ENCODE measurements around the gene TMEM200A. TPM values are rescaled to one million over a fixed set of nuclear protein-coding genes. Genes with fewer than 3 reads are reported as not detected.

Gene TMEM200A
- total RNA-seq, 1 experiment from 2014 or later: 22.9 TPM

DNA sequence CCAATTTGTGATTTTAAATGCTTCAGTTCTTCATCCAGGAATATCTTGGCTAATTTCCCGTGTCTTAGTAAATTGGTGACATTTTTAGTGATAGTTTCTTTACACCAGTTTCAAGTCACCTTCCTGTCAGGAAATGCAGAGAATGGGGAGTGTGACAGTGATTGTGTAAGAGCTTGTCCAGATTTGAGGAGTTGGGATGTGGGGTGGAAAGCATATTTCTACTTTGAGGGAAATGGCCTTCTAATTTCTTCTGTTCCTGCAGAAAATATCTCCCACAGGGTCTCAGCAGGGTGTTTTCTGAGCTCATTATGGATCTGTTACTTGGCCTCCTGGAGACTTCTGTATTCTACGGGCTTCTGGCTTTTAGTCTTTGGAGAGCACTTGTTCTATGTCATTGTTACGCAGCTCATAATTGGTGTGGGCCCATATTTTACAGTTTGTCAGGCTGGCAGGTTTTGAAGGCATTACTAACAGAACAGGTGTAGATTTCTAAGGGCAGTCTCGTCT, 65.6 kb downstream of the TMEM200A start:
- no peak overlapping the region for H3K4me2 ChIP-seq (ENCODE audit: low read length)
- H3K4me3 ChIP-seq (replicated peaks in 1 of 2; ENCODE audit: low read depth in 1 of 2, low read length in 2 of 2): no peak overlapping the region
- ChIA-PET RAD21 (ENCODE audit: low non-redundant PET in 1 of 2, low total read pairs in 2 of 2, uncharacterized antibody in 2 of 2, unreplicated experiment in 2 of 2) (no interaction called here), CTCF (no interaction called here), POLR2A (no interaction called here)
- H3K4me1 ChIP-seq (ENCODE audit: control insufficient read depth in 1 of 2, insufficient read depth in 2 of 2, low read length in 2 of 2): peaks cover 13 to 43% of the 10 kb centered on the region in 2 experiments
- no peaks in the 10 kb centered on the region for H3K9me2 ChIP-seq (ENCODE audit: insufficient read depth)
- TF ChIP-seq, protein P1, sequence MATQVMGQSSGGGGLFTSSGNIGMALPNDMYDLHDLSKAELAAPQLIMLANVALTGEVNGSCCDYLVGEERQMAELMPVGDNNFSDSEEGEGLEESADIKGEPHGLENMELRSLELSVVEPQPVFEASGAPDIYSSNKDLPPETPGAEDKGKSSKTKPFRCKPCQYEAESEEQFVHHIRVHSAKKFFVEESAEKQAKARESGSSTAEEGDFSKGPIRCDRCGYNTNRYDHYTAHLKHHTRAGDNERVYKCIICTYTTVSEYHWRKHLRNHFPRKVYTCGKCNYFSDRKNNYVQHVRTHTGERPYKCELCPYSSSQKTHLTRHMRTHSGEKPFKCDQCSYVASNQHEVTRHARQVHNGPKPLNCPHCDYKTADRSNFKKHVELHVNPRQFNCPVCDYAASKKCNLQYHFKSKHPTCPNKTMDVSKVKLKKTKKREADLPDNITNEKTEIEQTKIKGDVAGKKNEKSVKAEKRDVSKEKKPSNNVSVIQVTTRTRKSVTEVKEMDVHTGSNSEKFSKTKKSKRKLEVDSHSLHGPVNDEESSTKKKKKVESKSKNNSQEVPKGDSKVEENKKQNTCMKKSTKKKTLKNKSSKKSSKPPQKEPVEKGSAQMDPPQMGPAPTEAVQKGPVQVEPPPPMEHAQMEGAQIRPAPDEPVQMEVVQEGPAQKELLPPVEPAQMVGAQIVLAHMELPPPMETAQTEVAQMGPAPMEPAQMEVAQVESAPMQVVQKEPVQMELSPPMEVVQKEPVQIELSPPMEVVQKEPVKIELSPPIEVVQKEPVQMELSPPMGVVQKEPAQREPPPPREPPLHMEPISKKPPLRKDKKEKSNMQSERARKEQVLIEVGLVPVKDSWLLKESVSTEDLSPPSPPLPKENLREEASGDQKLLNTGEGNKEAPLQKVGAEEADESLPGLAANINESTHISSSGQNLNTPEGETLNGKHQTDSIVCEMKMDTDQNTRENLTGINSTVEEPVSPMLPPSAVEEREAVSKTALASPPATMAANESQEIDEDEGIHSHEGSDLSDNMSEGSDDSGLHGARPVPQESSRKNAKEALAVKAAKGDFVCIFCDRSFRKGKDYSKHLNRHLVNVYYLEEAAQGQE (IDR thresholded peaks at IDR 0.05; ENCODE audit: low read depth): no peak
- no peak for TF ChIP-seq FOSL1 (IDR thresholded peaks at IDR 0.05; ENCODE audit: low read depth)
- TF ChIP-seq, protein P2, sequence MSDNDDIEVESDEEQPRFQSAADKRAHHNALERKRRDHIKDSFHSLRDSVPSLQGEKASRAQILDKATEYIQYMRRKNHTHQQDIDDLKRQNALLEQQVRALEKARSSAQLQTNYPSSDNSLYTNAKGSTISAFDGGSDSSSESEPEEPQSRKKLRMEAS (IDR thresholded peaks at IDR 0.05): no peak
- TF ChIP-seq, protein P3, sequence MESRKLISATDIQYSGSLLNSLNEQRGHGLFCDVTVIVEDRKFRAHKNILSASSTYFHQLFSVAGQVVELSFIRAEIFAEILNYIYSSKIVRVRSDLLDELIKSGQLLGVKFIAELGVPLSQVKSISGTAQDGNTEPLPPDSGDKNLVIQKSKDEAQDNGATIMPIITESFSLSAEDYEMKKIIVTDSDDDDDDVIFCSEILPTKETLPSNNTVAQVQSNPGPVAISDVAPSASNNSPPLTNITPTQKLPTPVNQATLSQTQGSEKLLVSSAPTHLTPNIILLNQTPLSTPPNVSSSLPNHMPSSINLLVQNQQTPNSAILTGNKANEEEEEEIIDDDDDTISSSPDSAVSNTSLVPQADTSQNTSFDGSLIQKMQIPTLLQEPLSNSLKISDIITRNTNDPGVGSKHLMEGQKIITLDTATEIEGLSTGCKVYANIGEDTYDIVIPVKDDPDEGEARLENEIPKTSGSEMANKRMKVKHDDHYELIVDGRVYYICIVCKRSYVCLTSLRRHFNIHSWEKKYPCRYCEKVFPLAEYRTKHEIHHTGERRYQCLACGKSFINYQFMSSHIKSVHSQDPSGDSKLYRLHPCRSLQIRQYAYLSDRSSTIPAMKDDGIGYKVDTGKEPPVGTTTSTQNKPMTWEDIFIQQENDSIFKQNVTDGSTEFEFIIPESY (IDR thresholded peaks at IDR 0.05; ENCODE audit: extremely low read depth, insufficient replicate concordance, low read length): no peak
- no peak for TF ChIP-seq TCF7L2 (IDR thresholded peaks at IDR 0.05; ENCODE audit: borderline replicate concordance, extremely low read depth, insufficient read depth, insufficient read length)
- no peak for TF ChIP-seq SIN3A (IDR thresholded peaks at IDR 0.05; ENCODE audit: low read depth)
- TF ChIP-seq ZNF274 (IDR thresholded peaks at IDR 0.05; ENCODE audit: low read depth, low read length): no peak
- no peak for TF ChIP-seq CBX3 (IDR thresholded peaks at IDR 0.05; ENCODE audit: low read depth)
- TF ChIP-seq JUND (IDR thresholded peaks at IDR 0.05): no peak
- no peak for TF ChIP-seq ZFX (IDR thresholded peaks at IDR 0.05)
- no peak for TF ChIP-seq POLR2A (IDR thresholded peaks at IDR 0.05; ENCODE audit: borderline replicate concordance, extremely low read depth, insufficient read depth, insufficient read length)
- TF ChIP-seq EZH2 (IDR thresholded peaks at IDR 0.05): no peak
- TF ChIP-seq ELF1 (IDR thresholded peaks at IDR 0.05; ENCODE audit: borderline replicate concordance, low read depth): no peak
- no peak overlapping the region for H3K9ac ChIP-seq (ENCODE audit: low read length)
- no peak overlapping the region for H2AFZ ChIP-seq (ENCODE audit: low read depth, low read length, poor library complexity, severe bottlenecking)
- no peaks in the 10 kb centered on the region for H4K20me1 ChIP-seq (ENCODE audit: insufficient read depth)
- H3K9me3 ChIP-seq (ENCODE audit: control insufficient read depth in 1 of 2, insufficient read depth in 1 of 2, low read depth in 1 of 2, low read length in 2 of 2): no peaks in the 10 kb centered on the region
- H3K27ac ChIP-seq (ENCODE audit: low read depth, low read length): no peak overlapping the region
- ATAC-seq: no peak
- intact Hi-C loops (cut with micrococcal nuclease): no loop called here
- no TSS peak for BruUV-seq (replicated peaks)
- no peaks in the 10 kb centered on the region for H3K36me3 ChIP-seq (ENCODE audit: control insufficient read depth in 1 of 2, insufficient read depth in 2 of 2, low read length in 2 of 2)
- no peak for DNase-seq (ENCODE audit: low read depth, low spot score)
- no peaks in the 10 kb centered on the region; the same call in 1 of the 2 replicates for H3K79me2 ChIP-seq (ENCODE audit: insufficient read depth, low read length)
- H3K27me3 ChIP-seq (ENCODE audit: insufficient read depth, low read length): no peaks in the 10 kb centered on the region
